Loucy (cell line): ENCODE data around the gene SPATS2.

Source experiments
- EZH2phosphoT487 ChIP-seq: fragments of 200-600 bp; IDR thresholded peaks from 2 replicates; pipeline ENCODE4 v1.6.1; 2018; ENCODE audit warnings: antibody characterized with exemption, mild to moderate bottlenecking, moderate library complexity, borderline replicate concordance
- TF ChIP-seq, protein P1 (sequence below): fragments of 200-600 bp; sonication (generic); conservative IDR thresholded peaks from 2 replicates; pipeline ENCODE4 v1.5.1; 2014; ENCODE audit warnings: mild to moderate bottlenecking, antibody characterized with exemption, low read length

DNA sequence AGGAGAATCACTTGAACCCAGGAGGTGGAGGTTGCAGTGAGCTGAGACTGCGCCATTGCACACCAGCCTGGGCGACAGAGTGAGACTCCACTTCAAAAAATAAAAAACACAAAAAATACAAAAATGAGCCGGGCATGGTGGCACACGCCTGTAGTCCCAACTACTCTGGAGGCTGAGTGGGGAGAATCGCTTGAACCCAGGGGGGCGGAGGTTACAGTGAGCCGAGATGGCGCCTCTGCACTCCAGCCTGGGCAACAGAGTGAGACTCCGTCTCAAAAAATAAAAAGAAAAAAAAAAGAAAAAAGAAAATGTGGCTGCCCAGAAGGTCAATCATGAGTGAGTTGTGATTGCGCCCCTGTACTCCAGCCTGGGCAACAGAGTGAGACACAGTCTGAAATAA, 11.3 kb upstream of the SPATS2 start:
- TF ChIP-seq, protein P1, sequence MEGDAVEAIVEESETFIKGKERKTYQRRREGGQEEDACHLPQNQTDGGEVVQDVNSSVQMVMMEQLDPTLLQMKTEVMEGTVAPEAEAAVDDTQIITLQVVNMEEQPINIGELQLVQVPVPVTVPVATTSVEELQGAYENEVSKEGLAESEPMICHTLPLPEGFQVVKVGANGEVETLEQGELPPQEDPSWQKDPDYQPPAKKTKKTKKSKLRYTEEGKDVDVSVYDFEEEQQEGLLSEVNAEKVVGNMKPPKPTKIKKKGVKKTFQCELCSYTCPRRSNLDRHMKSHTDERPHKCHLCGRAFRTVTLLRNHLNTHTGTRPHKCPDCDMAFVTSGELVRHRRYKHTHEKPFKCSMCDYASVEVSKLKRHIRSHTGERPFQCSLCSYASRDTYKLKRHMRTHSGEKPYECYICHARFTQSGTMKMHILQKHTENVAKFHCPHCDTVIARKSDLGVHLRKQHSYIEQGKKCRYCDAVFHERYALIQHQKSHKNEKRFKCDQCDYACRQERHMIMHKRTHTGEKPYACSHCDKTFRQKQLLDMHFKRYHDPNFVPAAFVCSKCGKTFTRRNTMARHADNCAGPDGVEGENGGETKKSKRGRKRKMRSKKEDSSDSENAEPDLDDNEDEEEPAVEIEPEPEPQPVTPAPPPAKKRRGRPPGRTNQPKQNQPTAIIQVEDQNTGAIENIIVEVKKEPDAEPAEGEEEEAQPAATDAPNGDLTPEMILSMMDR, result no peak
- TF ChIP-seq EZH2phosphoT487, result no peak
